ENCODE results near the gene MMD. TPM values are rescaled to one million over a fixed set of nuclear protein-coding genes. Genes with fewer than 3 reads are reported as not detected.
"Not testable (repeated sequence)": the region's sequence is repeated elsewhere in the genome, so short reads cannot be mapped to it uniquely, and the experiment has no call there.

Gene MMD
- polyA plus RNA-seq, 4 donors: 20.1 to 28.7 (median 22.0) TPM

GRCh38 chr17:55402374-55402773, 19.3 kb downstream of the MMD start:
- no peak for DNase-seq (ENCODE audit: low read depth in 4 of 4, low spot score in 3 of 4)

GRCh38 chr17:55398689-55399088, 22.9 kb downstream of the MMD start:
- no peak for DNase-seq (ENCODE audit: low read depth in 4 of 4, low spot score in 3 of 4)

- DNase-seq (ENCODE audit: low read depth in 4 of 4, low spot score in 3 of 4): no peak
These were observed 25.7 kb downstream of the MMD start for GRCh38 chr17:55395803-55396505.

GRCh38 chr17:55394357-55395021, 27.1 kb downstream of the MMD start:
- no peak for DNase-seq (ENCODE audit: low read depth in 4 of 4, low spot score in 3 of 4)

GRCh38 chr17:55391764-55392467, 29.7 kb downstream of the MMD start:
- no peak for DNase-seq (ENCODE audit: low read depth in 4 of 4, low spot score in 3 of 4)

GRCh38 chr17:55391244-55391757, 30.3 kb downstream of the MMD start:
- no peak for DNase-seq (ENCODE audit: low read depth in 4 of 4, low spot score in 3 of 4)

GRCh38 chr17:55390364-55390977, 31.2 kb downstream of the MMD start:
- DNase-seq (ENCODE audit: low read depth in 4 of 4, low spot score in 3 of 4): no peak

- not testable (repeated sequence) for DNase-seq (ENCODE audit: low read depth in 4 of 4, low spot score in 3 of 4)
These were observed 31.9 kb downstream of the MMD start for GRCh38 chr17:55389715-55390114.

- DNase-seq (ENCODE audit: low read depth in 4 of 4, low spot score in 3 of 4): no peak
These were observed 32.8 kb downstream of the MMD start for GRCh38 chr17:55388842-55389241.

GRCh38 chr17:55386796-55387332, 34.8 kb downstream of the MMD start:
- DNase-seq (ENCODE audit: low read depth in 4 of 4, low spot score in 3 of 4): no peak

- DNase-seq (ENCODE audit: low read depth in 4 of 4, low spot score in 3 of 4): peak in 2 of 4 donors; percentile 16 to 21
These were observed 36.9 kb downstream of the MMD start for GRCh38 chr17:55384643-55385232.

- no peak for DNase-seq (ENCODE audit: low read depth in 4 of 4, low spot score in 3 of 4)
These were observed 37.6 kb downstream of the MMD start for GRCh38 chr17:55383771-55384642.

GRCh38 chr17:55381017-55381770, 40.4 kb downstream of the MMD start:
- DNase-seq (ENCODE audit: low read depth in 4 of 4, low spot score in 3 of 4): no peak

- DNase-seq (ENCODE audit: low read depth in 4 of 4, low spot score in 3 of 4): no peak
These were observed 43.9 kb downstream of the MMD start for GRCh38 chr17:55377671-55378275.

GRCh38 chr17:55368706-55369105, 52.9 kb downstream of the MMD start:
- no peak for DNase-seq (ENCODE audit: low read depth in 4 of 4, low spot score in 3 of 4)

GRCh38 chr17:55366020-55366481, 55.6 kb downstream of the MMD start:
- no peak for DNase-seq (ENCODE audit: low read depth in 4 of 4, low spot score in 3 of 4)

- DNase-seq (ENCODE audit: low read depth in 4 of 4, low spot score in 3 of 4): no peak
These were observed 58.6 kb downstream of the MMD start for GRCh38 chr17:55363033-55363432.

- no peak for DNase-seq (ENCODE audit: low read depth in 4 of 4, low spot score in 3 of 4)
These were observed 60.7 kb downstream of the MMD start for GRCh38 chr17:55360971-55361370.

Data from left renal pelvis (tissue), 4 donors.